ENCODE data around the gene CHST14. TPM values are rescaled to one million over a fixed set of nuclear protein-coding genes. Genes with fewer than 3 reads are reported as not detected.

CHST14 gene, protein sequence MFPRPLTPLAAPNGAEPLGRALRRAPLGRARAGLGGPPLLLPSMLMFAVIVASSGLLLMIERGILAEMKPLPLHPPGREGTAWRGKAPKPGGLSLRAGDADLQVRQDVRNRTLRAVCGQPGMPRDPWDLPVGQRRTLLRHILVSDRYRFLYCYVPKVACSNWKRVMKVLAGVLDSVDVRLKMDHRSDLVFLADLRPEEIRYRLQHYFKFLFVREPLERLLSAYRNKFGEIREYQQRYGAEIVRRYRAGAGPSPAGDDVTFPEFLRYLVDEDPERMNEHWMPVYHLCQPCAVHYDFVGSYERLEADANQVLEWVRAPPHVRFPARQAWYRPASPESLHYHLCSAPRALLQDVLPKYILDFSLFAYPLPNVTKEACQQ
- total RNA-seq = 23.6 and 34.0 TPM in 2 replicates

DNA sequence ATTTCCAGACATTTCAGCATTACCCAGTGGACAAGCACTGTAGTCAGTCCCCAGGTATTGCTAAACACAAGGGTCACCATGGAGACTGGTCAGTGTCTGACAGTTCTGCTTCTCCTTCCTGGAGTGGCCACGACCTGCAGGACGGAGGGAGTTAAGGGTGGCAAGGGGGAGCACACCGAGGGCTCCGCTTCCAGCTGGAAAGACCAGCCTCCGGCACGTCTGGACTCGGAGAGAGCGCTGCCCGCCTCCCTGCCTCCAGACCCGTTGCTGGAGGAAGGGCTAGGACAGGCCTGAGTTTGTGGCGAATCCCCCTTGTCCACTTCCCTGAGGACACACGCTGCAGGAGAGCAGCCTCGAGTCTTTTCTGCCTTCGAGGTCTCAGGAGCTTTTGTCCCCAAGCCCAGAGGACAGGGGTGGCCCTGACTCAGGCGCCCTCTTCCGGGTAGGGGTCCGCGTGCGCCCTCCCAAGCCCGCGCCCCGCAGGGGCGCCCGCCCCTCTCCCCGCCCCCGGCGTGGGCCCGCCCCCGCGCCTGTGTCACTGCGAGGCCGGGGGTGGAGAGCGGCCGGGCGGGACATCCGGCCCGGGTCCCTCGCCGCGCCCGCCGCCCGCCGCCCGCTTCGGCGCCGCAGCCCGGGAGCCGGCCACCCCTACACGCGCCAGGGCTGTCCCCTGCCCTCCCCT is at the start of gene CHST14:
CHST14 (plus strand) TSS at position 562 of the 682 bp plus-strand sequence. CDS start 230 bp downstream, outside the sequence.

DNA sequence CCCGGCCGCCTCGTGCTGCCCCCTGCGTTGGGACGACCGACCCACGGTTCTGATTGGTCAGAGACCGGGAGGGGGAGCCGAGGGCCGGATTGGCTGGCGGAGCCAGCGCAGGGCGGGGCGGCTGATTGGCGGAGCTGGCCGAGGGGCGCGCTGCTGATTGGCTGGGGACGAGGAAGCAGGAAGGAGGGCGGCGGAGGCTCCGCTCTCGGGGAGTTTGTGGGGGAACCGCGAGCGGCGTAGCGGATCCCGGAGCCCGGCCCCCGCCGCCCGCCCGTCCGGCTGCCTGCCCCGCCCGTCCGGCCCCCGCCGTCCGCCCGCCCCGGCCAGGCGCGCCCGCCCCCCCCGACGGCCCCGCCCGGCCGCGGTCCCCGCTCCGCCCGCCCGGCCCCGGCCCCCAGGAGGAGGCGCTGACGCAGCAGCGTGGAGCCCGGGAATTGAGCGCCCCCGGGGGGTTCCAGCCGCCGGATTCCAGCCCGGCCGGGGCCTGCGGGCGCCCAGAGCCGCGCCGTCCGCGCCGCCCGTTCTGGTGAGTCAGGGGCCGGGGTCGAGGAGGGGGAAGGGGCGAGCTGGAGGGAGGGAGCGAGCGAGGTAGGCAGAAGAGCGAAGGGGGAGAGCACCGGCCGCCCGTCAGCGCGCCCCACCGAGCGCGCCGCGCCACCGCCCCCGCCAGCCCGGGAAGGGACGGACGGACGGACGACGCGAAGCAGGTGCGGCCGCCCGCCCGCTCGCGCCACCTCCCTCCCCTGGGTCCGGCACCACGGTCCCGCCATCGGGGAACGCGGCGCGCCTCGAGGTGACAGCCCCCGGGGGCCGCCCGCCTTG is 29.8 kb upstream of the CHST14 start, which contains the start of gene BAHD1:
BAHD1 (plus strand) TSS at position 211 of the 822 bp plus-strand sequence. CDS start 17,512 bp downstream, outside the sequence.

Other genes with a start within 250 kb of the CHST14 start
- gene PAK6, start 231.9 kb upstream of the CHST14 start, total RNA-seq = 1.1 and 9.0 TPM in 2 replicates
- gene ANKRD63, start 187.9 kb upstream of the CHST14 start, total RNA-seq = not detected in 2 replicates
- 0.81 and 2.2 TPM in 2 replicates for gene PLCB2, start 163.0 kb upstream of the CHST14 start, total RNA-seq
- 5.5 and 13.1 TPM in 2 replicates for gene INAFM2, start 147.3 kb upstream of the CHST14 start, total RNA-seq
- gene CCDC9B, start 130.0 kb upstream of the CHST14 start, total RNA-seq = 7.0 and 13.4 TPM in 2 replicates
- gene PHGR1, start 120.0 kb upstream of the CHST14 start, total RNA-seq = not detected in 2 replicates
- 0.33 and 0.38 TPM in 2 replicates for gene DISP2, start 112.8 kb upstream of the CHST14 start, total RNA-seq
- gene KNSTRN, start 88.3 kb upstream of the CHST14 start, total RNA-seq = 10.0 and 94.8 TPM in 2 replicates
- gene IVD, start 65.2 kb upstream of the CHST14 start, total RNA-seq = 35.0 and 44.6 TPM in 2 replicates
- gene BAHD1, start 30.0 kb upstream of the CHST14 start, total RNA-seq = 9.6 and 13.9 TPM in 2 replicates
- 17.1 and 17.6 TPM in 2 replicates for gene CCDC32, start 94.1 kb downstream of the CHST14 start, total RNA-seq
- gene RPUSD2, start 98.3 kb downstream of the CHST14 start, total RNA-seq = 16.3 and 16.7 TPM in 2 replicates
- 1.3 and 27.4 TPM in 2 replicates for gene KNL1, start 123.3 kb downstream of the CHST14 start, total RNA-seq
- 3.7 and 12.7 TPM in 2 replicates for gene RAD51, start 224.2 kb downstream of the CHST14 start, total RNA-seq